ENCODE measurements around the gene RAB36.

GRCh38 chr22:23102776-23103175 lies 42.5 kb upstream of the RAB36 start:
- no peak for TF ChIP-seq CTCF (IDR thresholded peaks at IDR 0.05)
- TF ChIP-seq POLR2A (IDR thresholded peaks at IDR 0.05), result no peak
